OCI-LY3 (cell line): Measurements from ENCODE around the gene SEC22A.

ENCODE experiments used
- H2AFZ ChIP-seq: fragments of 200-600, 300-600 bp; shearing (Covaris generic); 2 replicates; pipeline ENCODE4 v1.6.0; 2014; ENCODE audit warnings: antibody characterized with exemption, low read depth, low read length
- H3K27ac ChIP-seq: fragments of 200-600, 300-600 bp; sonication (generic); 2 replicates; pipeline ENCODE4 v1.5.1; 2014; ENCODE audit warnings: mild to moderate bottlenecking, low read length, moderate library complexity, mixed read lengths
- H3K27me3 ChIP-seq: fragments of 200-600, 300-600 bp; sonication (generic); 2 replicates; pipeline ENCODE4 v1.6.1; 2014; ENCODE audit warnings: low read depth, low read length, mixed read lengths
- H3K36me3 ChIP-seq: fragments of 200-600, 300-600 bp; sonication (generic); replicated peaks from 2 replicates; pipeline ENCODE3; 2014; ENCODE audit warnings: low read depth, low read length, mixed read lengths
- H3K4me1 ChIP-seq: fragments of 300-600, 200-600 bp; sonication (generic); 2 replicates; pipeline ENCODE4 v1.6.1; 2014; ENCODE audit warnings: low read length, mixed read lengths
- H3K4me2 ChIP-seq: fragments of 200-600, 300-600 bp; sonication (generic); 2 replicates; pipeline ENCODE4 v1.6.1; 2014; ENCODE audit warnings: low read length, mixed read lengths
- H3K4me3 ChIP-seq: fragments of 300-600, 200-600 bp; sonication (generic); 2 replicates; pipeline ENCODE4 v1.5.1; 2014; ENCODE audit warnings: antibody characterized with exemption, mild to moderate bottlenecking, low read length, moderate library complexity
- H3K79me2 ChIP-seq: fragments of 300-600, 200-600 bp; shearing (Covaris generic); 2 replicates; pipeline ENCODE4 v1.6.1; 2014; ENCODE audit warnings: mild to moderate bottlenecking, low read length, mixed read lengths
- H3K9ac ChIP-seq: fragments of 300-600, 200-600 bp; shearing (Covaris generic); 2 replicates; pipeline ENCODE4 v1.6.0; 2014; ENCODE audit warnings: mild to moderate bottlenecking, low read length, moderate library complexity
- H3K9me3 ChIP-seq: fragments of 200-600, 300-600 bp; shearing (Covaris generic); 2 replicates; pipeline ENCODE4 v1.6.1; 2014; ENCODE audit warnings: low read length, mixed read lengths; ENCODE audit not compliant: insufficient read depth
- H4K20me1 ChIP-seq: fragments of 200-600, 300-600 bp; sonication (generic); 2 replicates; pipeline ENCODE4 v1.6.1; 2016; ENCODE audit warnings: low read length, mixed read lengths; ENCODE audit not compliant: insufficient read depth
- EZH2phosphoT487 ChIP-seq: fragments of 200-600 bp; shearing (Covaris generic); IDR thresholded peaks from 2 replicates; pipeline ENCODE4 v1.6.1; 2018; ENCODE audit warnings: antibody characterized with exemption, mixed run types, low read depth
- TF ChIP-seq, protein P1 (sequence below): fragments of 200-600, 300-600 bp; sonication (generic); IDR thresholded peaks from 2 replicates; pipeline ENCODE4 v1.5.1; 2014; ENCODE audit warnings: antibody characterized with exemption, low read length, low read depth

SEC22A gene

GRCh38 chr3:123299581-123299980, 97.8 kb downstream of the SEC22A start:
- Histone ChIP-seq H3K4me1 (no peaks in the 10 kb centered on the region; the same call in 1 of the 2 replicates), H3K27me3 (no peaks in the 10 kb centered on the region; the same call in 1 of the 2 replicates), H3K79me2 (no peaks in the 10 kb centered on the region), H2AFZ (no peak overlapping the region), H3K9ac (no peak overlapping the region), H3K36me3 (no peaks in the 10 kb centered on the region), H3K9me3 (no peaks in the 10 kb centered on the region), H3K27ac (no peak overlapping the region), H3K4me3 (no peak overlapping the region), H3K4me2 (no peak overlapping the region), H4K20me1 (no peaks in the 10 kb centered on the region)
- no peak for TF ChIP-seq EZH2phosphoT487
- TF ChIP-seq, protein P1, sequence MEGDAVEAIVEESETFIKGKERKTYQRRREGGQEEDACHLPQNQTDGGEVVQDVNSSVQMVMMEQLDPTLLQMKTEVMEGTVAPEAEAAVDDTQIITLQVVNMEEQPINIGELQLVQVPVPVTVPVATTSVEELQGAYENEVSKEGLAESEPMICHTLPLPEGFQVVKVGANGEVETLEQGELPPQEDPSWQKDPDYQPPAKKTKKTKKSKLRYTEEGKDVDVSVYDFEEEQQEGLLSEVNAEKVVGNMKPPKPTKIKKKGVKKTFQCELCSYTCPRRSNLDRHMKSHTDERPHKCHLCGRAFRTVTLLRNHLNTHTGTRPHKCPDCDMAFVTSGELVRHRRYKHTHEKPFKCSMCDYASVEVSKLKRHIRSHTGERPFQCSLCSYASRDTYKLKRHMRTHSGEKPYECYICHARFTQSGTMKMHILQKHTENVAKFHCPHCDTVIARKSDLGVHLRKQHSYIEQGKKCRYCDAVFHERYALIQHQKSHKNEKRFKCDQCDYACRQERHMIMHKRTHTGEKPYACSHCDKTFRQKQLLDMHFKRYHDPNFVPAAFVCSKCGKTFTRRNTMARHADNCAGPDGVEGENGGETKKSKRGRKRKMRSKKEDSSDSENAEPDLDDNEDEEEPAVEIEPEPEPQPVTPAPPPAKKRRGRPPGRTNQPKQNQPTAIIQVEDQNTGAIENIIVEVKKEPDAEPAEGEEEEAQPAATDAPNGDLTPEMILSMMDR = no peak

GRCh38 chr3:123300056-123300455, 98.3 kb downstream of the SEC22A start:
- Histone ChIP-seq H3K9me3 (no peaks in the 10 kb centered on the region), H3K79me2 (no peaks in the 10 kb centered on the region), H3K27me3 (no peaks in the 10 kb centered on the region; the same call in 1 of the 2 replicates), H3K36me3 (no peaks in the 10 kb centered on the region), H3K4me1 (no peaks in the 10 kb centered on the region; the same call in 1 of the 2 replicates), H3K4me3 (no peak overlapping the region), H3K9ac (no peak overlapping the region), H3K4me2 (no peak overlapping the region), H3K27ac (no peak overlapping the region), H2AFZ (no peak overlapping the region), H4K20me1 (no peaks in the 10 kb centered on the region)
- TF ChIP-seq, protein P1 = no peak
- TF ChIP-seq EZH2phosphoT487 = no peak

GRCh38 chr3:123300583-123300982, 98.8 kb downstream of the SEC22A start:
- no peak overlapping the region for H3K9ac ChIP-seq
- no peaks in the 10 kb centered on the region; the same call in 1 of the 2 replicates for H3K4me1 ChIP-seq

GRCh38 chr3:123301331-123302184, 99.8 kb downstream of the SEC22A start:
- H3K36me3 ChIP-seq = no peaks in the 10 kb centered on the region
- TF ChIP-seq, protein P1 = no peak
- TF ChIP-seq EZH2phosphoT487 = no peak
- no peak overlapping the region for H3K9ac ChIP-seq
- H2AFZ ChIP-seq = no peak overlapping the region
- no peak overlapping the region for H3K27ac ChIP-seq
- H4K20me1 ChIP-seq = no peaks in the 10 kb centered on the region
- H3K4me1 ChIP-seq = no peaks in the 10 kb centered on the region; the same call in 1 of the 2 replicates
- H3K4me2 ChIP-seq = no peak overlapping the region
- H3K4me3 ChIP-seq = no peak overlapping the region
- no peaks in the 10 kb centered on the region for H3K9me3 ChIP-seq
- H3K79me2 ChIP-seq = no peaks in the 10 kb centered on the region
- H3K27me3 ChIP-seq = no peaks in the 10 kb centered on the region; the same call in 1 of the 2 replicates

More at GRCh38 chr3:123300583-123300982, 98.8 kb downstream of the SEC22A start:
- Histone ChIP-seq H3K27ac (no peak overlapping the region), H3K4me2 (no peak overlapping the region), H3K27me3 (no peaks in the 10 kb centered on the region; the same call in 1 of the 2 replicates), H2AFZ (no peak overlapping the region), H3K9me3 (no peaks in the 10 kb centered on the region), H3K79me2 (no peaks in the 10 kb centered on the region), H4K20me1 (no peaks in the 10 kb centered on the region), H3K4me3 (no peak overlapping the region), H3K36me3 (no peaks in the 10 kb centered on the region)
- TF ChIP-seq, protein P1 = no peak
- no peak for TF ChIP-seq EZH2phosphoT487
